Gastrocnemius medialis (tissue), 4 donors: ENCODE data around the gene HIP1R. TPM values are rescaled to one million over a fixed set of nuclear protein-coding genes. Genes with fewer than 3 reads are reported as not detected.

Experiments used
- ATAC-seq, 2 donors: fragments of 150-250 bp; one replicate each; pipeline ENCODE4 v1.9.1; 2016
- DNase-seq, 2 donors: peaks; one replicate each; pipeline ENCODE4 v3.0.0-alpha.2; 2019
- H3K27ac ChIP-seq, 4 donors: fragments of 200-600 bp; sonication (generic); 1 replicate in 1 of 4; 2 replicates in 3 of 4; pipeline ENCODE4 v1.5.1; 2016 to 2018; ENCODE audit warnings: mild to moderate bottlenecking in 2 of 4, moderate library complexity in 1 of 4
- H3K27me3 ChIP-seq, 3 donors: fragments of 200-600 bp; sonication (generic) in 2 of 3; 1 replicate in 1 of 3; 2 replicates in 2 of 3; pipeline versions ENCODE4 v1.5.1 to v1.6.0; 2016 to 2019; ENCODE audit warnings: mild to moderate bottlenecking in 1 of 3, moderate library complexity in 1 of 3
- H3K36me3 ChIP-seq, 2 donors: fragments of 200-600 bp; sonication (generic) in 1 of 2; one replicate each; pipeline ENCODE4 v1.5.1; 2017 to 2018
- H3K4me1 ChIP-seq, 2 donors: fragments of 200-600 bp; sonication (generic) in 1 of 2; one replicate each; pipeline ENCODE4 v1.5.1; 2016 to 2017; ENCODE audit warnings: mild to moderate bottlenecking in 2 of 2
- H3K4me3 ChIP-seq, 4 donors: fragments of 200-600 bp; sonication (generic) in 3 of 4; 1 replicate in 1 of 4; 2 replicates in 3 of 4; pipeline ENCODE4 v1.5.1; 2016 to 2019; ENCODE audit warnings: mild to moderate bottlenecking in 2 of 4
- H3K9me3 ChIP-seq, 3 donors: fragments of 200-600 bp; sonication (generic) in 2 of 3; 1 replicate in 1 of 3; 2 replicates in 2 of 3; pipeline ENCODE4 v1.5.1; 2016 to 2019
- POLR2A ChIP-seq, 2 donors: fragments of 450-650 bp; IDR thresholded peaks; one replicate each; pipeline ENCODE4 v1.6.1; 2017; ENCODE audit warnings: antibody characterized with exemption in 2 of 2, mild to moderate bottlenecking in 2 of 2, moderate library complexity in 2 of 2
- in situ Hi-C, 4 donors: fragments of 200-750 bp; cut with MboI; loops; one replicate each; pipeline versions ENCODE4 v1.15.0 to v1.8.0; 2017; ENCODE audit warnings: low sequenced_read_pairs in 4 of 4
- intact Hi-C: fragments of 100-400 bp; cut with DNase I; formaldehyde crosslinking; loops from one replicate; pipeline ENCODE4 v1.15.1; 2023; ENCODE audit warnings: low total_unique reads
- total RNA-seq, 4 donors: library from RNA; depleted of rRNA; stranded (reverse); fragments of >200 nt; gene quantifications; one replicate each; pipeline versions ENCODE4 v1.1.0 to v1.2.3, GENCODE V29; 2016
- TF ChIP-seq, protein P1 (sequence below), 5 experiments: fragments of 450-650 bp in 3 of 5; fragments of 200-600 bp in 2 of 5; sonication (generic) in 2 of 5; IDR thresholded peaks in 4 of 5; conservative IDR thresholded peaks in 1 of 5; 1 replicate in 4 of 5; 2 replicates in 1 of 5; pipeline ENCODE4 v1.5.1; 2016 to 2019; ENCODE audit warnings: antibody characterized with exemption in 5 of 5, mild to moderate bottlenecking in 3 of 5, moderate library complexity in 3 of 5

Gene HIP1R
- total RNA-seq, 4 donors from 2014 or later: 9.3 to 14.8 (median 14.5) TPM

DNA sequence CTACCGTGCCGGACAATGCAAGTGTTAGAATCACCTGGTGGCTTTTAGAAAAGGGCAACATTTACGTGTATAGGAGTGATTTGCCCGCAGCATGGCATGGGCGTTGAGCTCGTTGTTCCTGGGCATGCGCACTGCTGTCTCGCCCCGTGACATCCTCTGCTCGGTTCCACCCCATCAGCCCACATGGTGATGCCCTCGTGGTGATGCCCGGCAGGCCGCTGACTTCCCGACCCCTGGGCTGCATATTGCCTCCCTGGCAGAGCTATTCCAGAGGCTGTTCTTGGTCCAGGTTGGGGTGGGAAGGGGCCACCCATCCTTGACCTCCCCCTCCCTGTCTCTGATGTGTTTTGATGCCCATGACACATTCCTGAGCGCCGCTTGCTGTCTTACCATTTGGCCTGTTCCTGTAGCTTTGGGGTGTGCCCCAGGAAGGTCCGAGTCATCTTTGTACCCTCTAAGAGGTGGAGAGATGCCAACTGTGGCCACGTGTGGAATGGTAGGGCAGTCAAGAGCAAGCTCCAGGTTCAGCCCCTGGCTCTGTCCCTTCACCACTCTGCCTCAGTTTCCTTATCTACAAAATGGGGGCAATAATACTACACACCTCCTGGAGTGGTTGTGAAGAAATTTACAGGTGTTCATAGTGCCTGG lies 4.8 kb downstream of the HIP1R start:
- intact Hi-C loops (no loop called here), in situ Hi-C loops (no loop called here)
- no peak overlapping the region for H3K27ac ChIP-seq

DNA sequence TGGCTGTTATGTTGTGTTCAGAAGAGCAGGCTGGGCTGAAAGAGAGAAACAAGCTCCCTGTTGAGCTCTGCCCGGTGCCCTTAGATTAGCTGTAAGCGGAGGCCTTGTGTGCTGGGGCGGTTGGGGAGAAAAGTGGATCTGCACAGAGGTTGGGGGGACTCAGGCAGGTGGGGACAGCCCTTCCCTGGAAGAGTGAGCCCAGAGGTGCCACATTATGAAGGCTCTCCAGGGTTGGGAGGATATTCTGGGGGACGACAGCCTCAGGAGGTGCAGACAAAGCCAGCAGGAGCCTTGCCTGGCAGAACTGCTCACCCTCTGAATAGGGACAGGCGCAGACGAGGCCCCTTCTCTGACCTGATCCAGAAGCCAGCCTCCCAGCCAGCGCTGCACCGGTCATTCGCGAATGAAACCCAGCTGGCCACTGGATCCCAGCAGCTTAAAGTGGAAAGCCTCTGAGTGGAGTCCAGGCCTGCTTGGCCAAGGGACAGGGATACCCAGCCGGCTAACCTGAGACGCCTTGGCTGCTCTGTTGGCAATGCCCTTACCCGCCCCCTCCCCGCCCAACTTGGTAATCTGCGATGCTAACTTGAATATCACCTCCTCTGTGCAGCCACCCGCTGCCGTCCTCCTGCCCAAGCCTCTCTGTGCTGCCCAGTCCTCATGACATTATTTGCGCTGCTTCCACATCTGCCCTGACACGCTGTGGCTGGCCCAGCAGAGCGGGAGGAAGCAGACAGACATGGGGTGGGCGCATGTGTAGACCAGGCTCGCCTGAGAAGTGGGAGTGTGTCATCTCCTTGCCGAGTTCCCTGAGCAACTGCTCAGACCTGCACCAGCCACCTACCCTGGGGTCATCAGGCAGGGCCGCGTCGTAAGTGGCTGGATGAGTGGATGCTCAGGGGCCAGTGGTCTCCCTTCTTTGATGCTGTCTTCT lies 5.6 kb downstream of the HIP1R start:
- Histone ChIP-seq H3K9me3 (no peaks in the 10 kb centered on the region), H3K27me3 (no peaks in the 10 kb centered on the region), H3K27ac (peak overlapping the region; percentile 65 to 78 (median 73)), H3K36me3 (no peaks in the 10 kb centered on the region), H3K4me1 (peaks cover 30 to 32% of the 10 kb centered on the region in 2 donors), H3K4me3 (no peak overlapping the region)
- TF ChIP-seq POLR2A (IDR thresholded peaks at IDR 0.05): no peak
- TF ChIP-seq, protein P1, sequence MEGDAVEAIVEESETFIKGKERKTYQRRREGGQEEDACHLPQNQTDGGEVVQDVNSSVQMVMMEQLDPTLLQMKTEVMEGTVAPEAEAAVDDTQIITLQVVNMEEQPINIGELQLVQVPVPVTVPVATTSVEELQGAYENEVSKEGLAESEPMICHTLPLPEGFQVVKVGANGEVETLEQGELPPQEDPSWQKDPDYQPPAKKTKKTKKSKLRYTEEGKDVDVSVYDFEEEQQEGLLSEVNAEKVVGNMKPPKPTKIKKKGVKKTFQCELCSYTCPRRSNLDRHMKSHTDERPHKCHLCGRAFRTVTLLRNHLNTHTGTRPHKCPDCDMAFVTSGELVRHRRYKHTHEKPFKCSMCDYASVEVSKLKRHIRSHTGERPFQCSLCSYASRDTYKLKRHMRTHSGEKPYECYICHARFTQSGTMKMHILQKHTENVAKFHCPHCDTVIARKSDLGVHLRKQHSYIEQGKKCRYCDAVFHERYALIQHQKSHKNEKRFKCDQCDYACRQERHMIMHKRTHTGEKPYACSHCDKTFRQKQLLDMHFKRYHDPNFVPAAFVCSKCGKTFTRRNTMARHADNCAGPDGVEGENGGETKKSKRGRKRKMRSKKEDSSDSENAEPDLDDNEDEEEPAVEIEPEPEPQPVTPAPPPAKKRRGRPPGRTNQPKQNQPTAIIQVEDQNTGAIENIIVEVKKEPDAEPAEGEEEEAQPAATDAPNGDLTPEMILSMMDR (IDR thresholded peaks at IDR 0.05 in 4 of 5, conservative IDR thresholded peaks at IDR 0.05 in 1 of 5): no peak
- no peak for DNase-seq
- peak; percentile 28 to 37 for ATAC-seq
- in situ Hi-C loops (no loop called here), intact Hi-C loops (no loop called here)

More for the DNA sequence above, 4.8 kb downstream of the HIP1R start:
- Histone ChIP-seq H3K36me3 (no peaks in the 10 kb centered on the region), H3K4me3 (no peak overlapping the region), H3K27me3 (no peaks in the 10 kb centered on the region), H3K4me1 (peaks cover 30 to 32% of the 10 kb centered on the region in 2 donors), H3K9me3 (no peaks in the 10 kb centered on the region)
- ATAC-seq: no peak
- no peak for DNase-seq
- TF ChIP-seq, protein P1 (IDR thresholded peaks at IDR 0.05 in 4 of 5, conservative IDR thresholded peaks at IDR 0.05 in 1 of 5): no peak

DNA sequence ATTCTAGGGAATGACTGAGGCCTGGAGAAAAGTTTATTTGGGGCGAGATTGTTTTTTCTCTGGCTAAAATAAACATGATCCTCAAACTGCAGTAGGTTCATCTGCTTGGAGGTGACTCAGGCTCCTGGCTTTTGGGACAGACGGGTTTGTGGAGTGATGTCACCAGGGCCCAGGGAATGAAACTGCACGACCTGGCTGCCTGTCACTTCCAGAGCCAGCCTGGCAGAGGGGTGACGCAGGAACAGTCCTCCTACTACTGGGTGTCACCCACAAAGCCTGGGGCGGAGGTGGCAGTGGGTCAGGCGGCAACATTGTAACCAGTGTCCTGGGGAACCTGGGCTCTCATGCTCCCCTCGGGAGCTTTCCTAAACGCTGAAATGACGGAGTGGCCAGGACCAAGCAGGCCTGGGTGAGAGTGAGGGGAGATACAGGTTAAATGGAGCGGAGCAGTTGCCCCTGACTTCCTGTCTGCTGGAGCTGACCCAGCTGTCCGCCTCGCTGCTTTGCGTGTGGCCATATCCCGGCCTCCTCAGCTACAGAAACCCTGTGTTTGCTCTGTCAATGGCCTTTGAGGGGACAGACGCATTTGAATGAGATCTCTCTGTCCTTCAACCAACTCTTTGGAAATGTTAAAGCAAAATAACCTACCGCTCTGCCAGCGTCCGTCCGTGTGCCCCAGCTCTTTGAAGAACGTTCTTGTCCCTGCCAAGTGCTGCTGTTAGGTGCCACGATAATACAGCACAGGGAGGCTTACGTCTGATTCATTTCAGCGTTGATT lies 6.5 kb downstream of the HIP1R start:
- ATAC-seq (peak; percentile 75 to 77), DNase-seq (peak in 1 of 2 donors; percentile 51)
- peaks cover 23 to 30% of the 10 kb centered on the region in 2 donors for H3K4me1 ChIP-seq
- no peaks in the 10 kb centered on the region for H3K9me3 ChIP-seq
- no peak overlapping the region for H3K4me3 ChIP-seq
- TF ChIP-seq POLR2A (IDR thresholded peaks at IDR 0.05): peak in 1 of 2 donors; percentile 17
- TF ChIP-seq, protein P1 (IDR thresholded peaks at IDR 0.05 in 4 of 5, conservative IDR thresholded peaks at IDR 0.05 in 1 of 5): no peak
- in situ Hi-C loops (no loop called here), intact Hi-C loops (no loop called here)
- H3K27me3 ChIP-seq: no peaks in the 10 kb centered on the region
- no peaks in the 10 kb centered on the region for H3K36me3 ChIP-seq
- peak overlapping the region; percentile 65 to 78 (median 73) for H3K27ac ChIP-seq

DNA sequence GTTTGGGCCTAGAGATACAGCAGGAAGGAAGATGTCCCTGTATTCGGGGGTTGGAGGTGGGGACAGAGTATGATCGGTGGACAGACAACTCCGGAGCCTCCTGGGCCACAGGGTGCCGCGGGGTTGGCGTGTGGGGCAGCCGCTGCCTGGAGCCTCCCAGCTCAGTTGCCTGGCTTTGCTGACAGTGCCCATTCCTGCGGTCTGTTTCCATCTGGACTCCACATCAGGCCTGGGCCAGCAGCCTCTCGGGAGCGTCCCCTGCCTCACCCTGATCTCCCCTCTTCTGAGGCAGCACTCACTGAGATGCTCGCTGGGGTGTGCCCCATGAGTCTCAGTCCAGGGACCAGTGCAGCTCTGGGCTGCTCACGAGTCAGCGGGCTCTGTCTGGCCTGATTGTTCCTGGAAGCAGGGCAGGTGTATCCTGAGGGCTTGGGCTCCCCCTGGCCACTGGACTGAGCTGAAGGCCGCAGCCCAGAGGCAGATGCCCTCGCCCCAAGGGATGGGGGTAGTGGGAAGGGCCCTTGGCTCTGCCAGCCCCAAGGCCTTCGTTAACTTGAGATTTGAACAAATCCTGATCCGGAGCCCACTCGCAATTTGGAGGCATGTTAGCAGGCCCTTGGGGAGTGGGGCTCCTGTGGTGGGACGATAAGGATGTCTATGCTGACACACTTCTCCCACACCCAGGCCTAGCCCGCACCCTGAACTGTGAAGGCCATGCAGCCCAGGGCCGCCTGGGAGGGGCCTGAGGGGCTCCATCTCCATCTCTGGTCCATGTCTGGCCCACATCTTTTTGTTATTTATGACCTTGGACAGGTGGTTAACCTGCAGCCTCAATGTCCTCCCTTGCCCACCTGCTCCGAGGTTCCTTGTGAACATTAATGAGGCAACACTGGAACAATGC lies 7.5 kb downstream of the HIP1R start:
- TF ChIP-seq POLR2A (IDR thresholded peaks at IDR 0.05): no peak
- TF ChIP-seq, protein P1 (IDR thresholded peaks at IDR 0.05 in 4 of 5, conservative IDR thresholded peaks at IDR 0.05 in 1 of 5): no peak
- H3K27me3 ChIP-seq: no peaks in the 10 kb centered on the region
- no peak for ATAC-seq
- intact Hi-C loops (no loop called here), in situ Hi-C loops (no loop called here)
- peak overlapping the region; percentile 65 to 78 (median 73) for H3K27ac ChIP-seq
- H3K36me3 ChIP-seq: no peaks in the 10 kb centered on the region
- H3K4me3 ChIP-seq: no peak overlapping the region
- no peak for DNase-seq
- H3K4me1 ChIP-seq: peaks cover 17 to 30% of the 10 kb centered on the region in 2 donors
- H3K9me3 ChIP-seq: no peaks in the 10 kb centered on the region
